Endothelial cell of umbilical vein (primary cell): ENCODE results near the gene NAMPT. TPM values are rescaled to one million over a fixed set of nuclear protein-coding genes. Genes with fewer than 3 reads are reported as not detected.
A peak's percentile ranks its signal among the peaks of the same experiment; 100 is the strongest.
"Not testable (repeated sequence)": the region's sequence is repeated elsewhere in the genome, so short reads cannot be mapped to it uniquely, and the experiment has no call there.

ENCODE experiments used
- BruUV-seq: library from RNA; stranded (reverse); fragments of 400-500 nt; replicated peaks from 2 replicates; lab custom pipeline; 2021; lab: Mats Ljungman, UMichigan
- CTCF ChIA-PET: fragments of 300-600, 350-600 bp; sonication (Branson Sonifier 250); formaldehyde crosslinking; loops from one replicate; lab custom pipeline; 2021; ENCODE audit warnings: antibody characterized with exemption, inconsistent platforms; lab: Charles Lee
- POLR2A ChIA-PET: fragments of 300-600, 350-600 bp; sonication (Branson Sonifier 250); formaldehyde crosslinking; loops from one replicate; lab custom pipeline; 2021; ENCODE audit warnings: antibody characterized with exemption, inconsistent platforms; lab: Charles Lee
- DNase-seq: peaks from one replicate; pipeline ENCODE4 v3.0.0-alpha.2; 2011; ENCODE audit warnings: low read depth, low spot score
- FAIRE-seq: peaks from 2 replicates; lab custom pipeline; 2011; peaks lifted over from hg19 to GRCh38; lab: Jason Lieb, UNC
- H2AFZ ChIP-seq: 2 replicates; pipeline ENCODE4 v1.6.0; 2012; ENCODE audit warnings: low read depth, low read length, control low read depth, inconsistent platforms
- H3K27ac ChIP-seq: 2 replicates; pipeline ENCODE4 v1.5.1; 2011; ENCODE audit warnings: low read depth, mild to moderate bottlenecking, control low read depth, low read length, moderate library complexity; ENCODE audit not compliant: insufficient read depth
- H3K27me3 ChIP-seq, 2 experiments: 2 replicates each; pipeline versions ENCODE4 v1.6.0 to v1.6.1; 2011; ENCODE audit warnings: low read length in 2 of 2, mixed read lengths in 1 of 2; ENCODE audit not compliant: control insufficient read depth in 2 of 2, insufficient read depth in 2 of 2
- H3K36me3 ChIP-seq, 2 experiments: 2 replicates in 1 of 2; 3 replicates in 1 of 2; pipeline ENCODE4 v1.5.1; 2011; ENCODE audit warnings: low read length in 2 of 2, mild to moderate bottlenecking in 1 of 2, moderate library complexity in 1 of 2; ENCODE audit not compliant: control insufficient read depth in 2 of 2, insufficient read depth in 2 of 2; ENCODE audit errors: extremely low read depth in 1 of 2
- H3K4me1 ChIP-seq: 3 replicates; pipeline ENCODE4 v1.5.1; 2011; ENCODE audit warnings: mild to moderate bottlenecking, low read length; ENCODE audit not compliant: control insufficient read depth, insufficient read depth; ENCODE audit errors: extremely low read depth
- H3K4me2 ChIP-seq: 2 replicates; pipeline ENCODE4 v1.6.1; 2011; ENCODE audit warnings: low read length, control low read depth, mixed read lengths; ENCODE audit not compliant: insufficient read depth
- H3K4me3 ChIP-seq, 3 experiments: fragments of 200-600 bp in 1 of 3; sonication (generic), shearing (Covaris generic) in 1 of 3; replicated peaks in 1 of 3; 2 replicates each; pipeline ENCODE4 v1.5.1; 2011 to 2016; ENCODE audit warnings: control low read depth in 3 of 3, low read length in 3 of 3, mild to moderate bottlenecking in 2 of 3, inconsistent platforms in 1 of 3, low read depth in 1 of 3, moderate library complexity in 1 of 3; ENCODE audit not compliant: insufficient read depth in 1 of 3
- H3K79me2 ChIP-seq: 2 replicates; pipeline ENCODE4 v1.6.0; 2012; ENCODE audit warnings: low read length, inconsistent platforms; ENCODE audit not compliant: control insufficient read depth, insufficient read depth
- H3K9ac ChIP-seq: replicated peaks from 2 replicates; pipeline ENCODE3; 2011; ENCODE audit warnings: low read length, control low read depth; ENCODE audit not compliant: insufficient read depth; ENCODE audit errors: extremely low read depth
- H3K9me1 ChIP-seq: replicated peaks from 3 replicates; pipeline ENCODE4 v1.6.0; 2011; ENCODE audit warnings: mild to moderate bottlenecking, low read length; ENCODE audit not compliant: control insufficient read depth, insufficient read depth; ENCODE audit errors: extremely low read depth
- H3K9me3 ChIP-seq: replicated peaks from 2 replicates; pipeline ENCODE4 v1.5.1; 2012; ENCODE audit warnings: low read length, inconsistent platforms; ENCODE audit not compliant: control insufficient read depth, insufficient read depth
- H4K20me1 ChIP-seq: replicated peaks from 2 replicates; pipeline ENCODE3; 2011; ENCODE audit warnings: mild to moderate bottlenecking, low read length; ENCODE audit not compliant: control insufficient read depth, insufficient read depth; ENCODE audit errors: extremely low read depth
- MYC ChIP-seq: IDR thresholded peaks from one replicate; pipeline ENCODE4 v1.6.1; 2011; ENCODE audit warnings: mild to moderate bottlenecking, low read depth, low read length
- dilution Hi-C: fragments of 300-500 bp; cut with MboI; formaldehyde crosslinking; loops from one replicate; pipeline ENCODE4 v1.15.0; 2019; ENCODE audit warnings: low sequenced_read_pairs; ENCODE audit not compliant: extremely low pct_ligation_motif_present
- intact Hi-C: fragments of 100-400 bp; cut with micrococcal nuclease; formaldehyde crosslinking; loops from one replicate; pipeline ENCODE4 v1.10.0; 2022
- polyA plus RNA-seq, 4 experiments: library from polyadenylated mRNA; depleted of rRNA in 3 of 4; stranded (reverse) in 3 of 4; unstranded in 1 of 4; fragments of >200 nt; gene quantifications; 2 replicates each; pipeline versions ENCODE4 v1.2.1 to v1.2.3, GENCODE V29; 2011 to 2012; ENCODE audit warnings: missing spikeins in 1 of 4
- total RNA-seq: library from RNA; stranded (reverse); gene quantifications from 2 replicates; pipeline ENCODE4 v1.2.3, GENCODE V29; 2021

The NAMPT gene
- total and polyA plus RNA-seq, 2 donors (not counting 3 experiments of a cell fraction or from before 2014, with no cell fraction given): 17.5 to 133 TPM

DNA sequence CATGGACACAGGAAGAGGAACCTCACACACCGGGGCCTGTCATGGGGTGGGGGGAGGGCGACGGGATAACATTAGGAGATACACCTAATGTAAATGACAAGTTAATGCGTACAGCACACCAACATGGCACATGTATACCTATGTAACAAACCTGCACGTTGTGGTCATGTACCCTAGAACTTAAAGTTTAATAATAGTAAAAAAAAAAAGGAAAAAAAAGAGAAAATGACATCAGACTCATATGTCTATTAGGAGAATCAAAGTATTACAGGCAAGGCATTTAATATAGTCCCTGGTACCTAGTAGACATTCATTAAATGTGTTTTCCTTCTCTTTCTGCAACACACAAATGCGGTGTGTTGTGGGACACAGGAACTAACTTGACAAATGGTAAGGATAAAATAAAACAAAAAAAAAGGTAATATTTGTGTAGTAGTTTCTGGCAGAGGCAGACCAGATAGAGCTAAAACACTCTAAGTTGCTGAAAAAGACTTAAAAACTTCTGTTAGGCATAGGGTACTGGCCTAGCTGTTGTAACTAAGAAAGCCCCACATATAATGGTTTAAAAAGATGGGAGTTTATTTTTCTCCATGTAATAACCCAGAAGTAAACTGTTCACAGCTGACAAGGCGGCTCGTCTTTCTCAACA, 68.8 kb downstream of the NAMPT start:
- Histone ChIP-seq H3K4me2 (peak overlapping the region; percentile 92), H3K27me3 (no peaks in the 10 kb centered on the region), H2AFZ (no peak overlapping the region), H3K9me3 (no peaks in the 10 kb centered on the region), H3K4me1 (peaks cover 42% of the 10 kb centered on the region), H3K27ac (peak overlapping the region; percentile 94), H4K20me1 (no peaks in the 10 kb centered on the region), H3K9me1 (no peaks in the 10 kb centered on the region), H3K9ac (peak overlapping the region; percentile 71), H3K79me2 (no peaks in the 10 kb centered on the region), H3K4me3 (no peak overlapping the region), H3K36me3 (no peaks in the 10 kb centered on the region)
- DNase-seq (no peak), FAIRE-seq (no peak)
- dilution Hi-C loops (no loop called here), intact Hi-C loops (loop anchor here (1.0 to 2.0 kb wide), 3 partner anchors 26 to 559 kb away; no protein-coding TSS in a partner anchor)
- TSS peak; percentile 66 for BruUV-seq
- ChIA-PET POLR2A (interaction anchor here (1.1 to 2.0 kb wide), 4 partner anchors 25 to 559 kb away, joined by 3 to 13 read pairs (median 6); partner anchors contain the start of gene NAMPT), CTCF (interaction anchor here (1.1 to 2.8 kb wide), 14 partner anchors 11 to 521 kb away, joined by 3 to 32 read pairs (median 6); no protein-coding TSS in a partner anchor)
- no peak for TF ChIP-seq MYC

- CTCF ChIA-PET: interaction anchor here (1.5 kb wide), 1 partner anchor 20 kb away, joined by 3 read pairs; no protein-coding TSS in a partner anchor
- H3K9me1 ChIP-seq, FAIRE-seq, BruUV-seq, dilution Hi-C loops, H3K27ac ChIP-seq, H3K36me3 ChIP-seq, intact Hi-C loops, H3K27me3 ChIP-seq, H3K79me2 ChIP-seq, H3K9ac ChIP-seq, POLR2A ChIA-PET, H4K20me1 ChIP-seq, H3K9me3 ChIP-seq, DNase-seq, H3K4me3 ChIP-seq, H3K4me2 ChIP-seq, H2AFZ ChIP-seq, H3K4me1 ChIP-seq: not testable (repeated sequence)
These were observed 75.8 kb downstream of the NAMPT start for GRCh38 chr7:106208944-106209343.
